Measurements from ENCODE around the gene NATD1.

Gene NATD1

GRCh38 chr17:21252796-21253645 is at the start of gene NATD1:
TSS of gene NATD1 (minus strand) at chr17:21253410. CDS start at chr17:21253264, 146 bp downstream.
- peak within 1 kb of the TSS; percentile 88 for H3K4me3 ChIP-seq (ENCODE audit: low read length)
- H3K9ac ChIP-seq (ENCODE audit: low read length): peak within 1 kb of the TSS; percentile 91
- no peaks in the 10 kb centered on the region for H3K27me3 ChIP-seq (replicated peaks; ENCODE audit: control insufficient read depth, insufficient read depth, low read length)
- H3K9me3 ChIP-seq (ENCODE audit: control insufficient read depth, low read length): no peaks in the 10 kb centered on the region
- peak; percentile 93 for DNase-seq (ENCODE audit: low read depth)
- H3K4me1 ChIP-seq (ENCODE audit: control insufficient read depth, insufficient read depth, low read length): peaks cover 31% of the 10 kb centered on the region
- H3K36me3 ChIP-seq (ENCODE audit: control insufficient read depth, insufficient read depth, low read length, severe bottlenecking): no peaks in the 10 kb centered on the region

GRCh38 chr17:21301593-21302550 is 48.7 kb upstream of the NATD1 start:
- Histone ChIP-seq H3K4me1 (ENCODE audit: control insufficient read depth, insufficient read depth, low read length) (peaks cover 7% of the 10 kb centered on the region), H3K36me3 (ENCODE audit: control insufficient read depth, insufficient read depth, low read length, severe bottlenecking) (peaks cover 78% of the 10 kb centered on the region), H3K9ac (ENCODE audit: low read length) (no peak overlapping the region), H3K9me3 (ENCODE audit: control insufficient read depth, low read length) (no peaks in the 10 kb centered on the region), H3K27me3 (replicated peaks; ENCODE audit: control insufficient read depth, insufficient read depth, low read length) (no peaks in the 10 kb centered on the region), H3K4me3 (ENCODE audit: low read length) (no peak overlapping the region)
- DNase-seq (ENCODE audit: low read depth): no peak

- peaks cover 8% of the 10 kb centered on the region for H3K4me1 ChIP-seq (ENCODE audit: control insufficient read depth, insufficient read depth, low read length)
- no peak overlapping the region for H3K4me3 ChIP-seq (ENCODE audit: low read length)
- no peaks in the 10 kb centered on the region for H3K9me3 ChIP-seq (ENCODE audit: control insufficient read depth, low read length)
- no peaks in the 10 kb centered on the region for H3K27me3 ChIP-seq (replicated peaks; ENCODE audit: control insufficient read depth, insufficient read depth, low read length)
- DNase-seq (ENCODE audit: low read depth): no peak
- H3K36me3 ChIP-seq (ENCODE audit: control insufficient read depth, insufficient read depth, low read length, severe bottlenecking): peaks cover 68% of the 10 kb centered on the region
- no peak overlapping the region for H3K9ac ChIP-seq (ENCODE audit: low read length)
These were observed 47.7 kb upstream of the NATD1 start for GRCh38 chr17:21300601-21301571.

GRCh38 chr17:21299981-21300600 is 46.9 kb upstream of the NATD1 start:
- Histone ChIP-seq H3K4me3 (ENCODE audit: low read length) (no peak overlapping the region), H3K27me3 (replicated peaks; ENCODE audit: control insufficient read depth, insufficient read depth, low read length) (no peaks in the 10 kb centered on the region), H3K36me3 (ENCODE audit: control insufficient read depth, insufficient read depth, low read length, severe bottlenecking) (peaks cover 63% of the 10 kb centered on the region), H3K9ac (ENCODE audit: low read length) (no peak overlapping the region), H3K4me1 (ENCODE audit: control insufficient read depth, insufficient read depth, low read length) (peaks cover 8% of the 10 kb centered on the region), H3K9me3 (ENCODE audit: control insufficient read depth, low read length) (no peaks in the 10 kb centered on the region)
- no peak for DNase-seq (ENCODE audit: low read depth)

GRCh38 chr17:21298983-21299519 is 45.8 kb upstream of the NATD1 start:
- Histone ChIP-seq H3K36me3 (ENCODE audit: control insufficient read depth, insufficient read depth, low read length, severe bottlenecking) (peaks cover 62% of the 10 kb centered on the region), H3K9me3 (ENCODE audit: control insufficient read depth, low read length) (no peaks in the 10 kb centered on the region), H3K4me1 (ENCODE audit: control insufficient read depth, insufficient read depth, low read length) (peaks cover 8% of the 10 kb centered on the region), H3K27me3 (replicated peaks; ENCODE audit: control insufficient read depth, insufficient read depth, low read length) (no peaks in the 10 kb centered on the region), H3K4me3 (ENCODE audit: low read length) (no peak overlapping the region), H3K9ac (ENCODE audit: low read length) (no peak overlapping the region)
- no peak for DNase-seq (ENCODE audit: low read depth)

- H3K4me1 ChIP-seq (ENCODE audit: control insufficient read depth, insufficient read depth, low read length): peaks cover 8% of the 10 kb centered on the region
- DNase-seq (ENCODE audit: low read depth): no peak
- H3K9me3 ChIP-seq (ENCODE audit: control insufficient read depth, low read length): no peaks in the 10 kb centered on the region
- H3K4me3 ChIP-seq (ENCODE audit: low read length): no peak overlapping the region
- H3K27me3 ChIP-seq (replicated peaks; ENCODE audit: control insufficient read depth, insufficient read depth, low read length): no peaks in the 10 kb centered on the region
- H3K9ac ChIP-seq (ENCODE audit: low read length): no peak overlapping the region
- H3K36me3 ChIP-seq (ENCODE audit: control insufficient read depth, insufficient read depth, low read length, severe bottlenecking): peaks cover 55% of the 10 kb centered on the region
These were observed 45.1 kb upstream of the NATD1 start for GRCh38 chr17:21298056-21298982.

GRCh38 chr17:21297597-21297996 is 44.4 kb upstream of the NATD1 start:
- Histone ChIP-seq H3K9ac (ENCODE audit: low read length) (peak overlapping the region; percentile 10), H3K9me3 (ENCODE audit: control insufficient read depth, low read length) (no peaks in the 10 kb centered on the region), H3K36me3 (ENCODE audit: control insufficient read depth, insufficient read depth, low read length, severe bottlenecking) (peaks cover 51% of the 10 kb centered on the region), H3K4me3 (ENCODE audit: low read length) (no peak overlapping the region), H3K4me1 (ENCODE audit: control insufficient read depth, insufficient read depth, low read length) (peaks cover 8% of the 10 kb centered on the region), H3K27me3 (replicated peaks; ENCODE audit: control insufficient read depth, insufficient read depth, low read length) (no peaks in the 10 kb centered on the region)
- no peak for DNase-seq (ENCODE audit: low read depth)

- no peak for DNase-seq (ENCODE audit: low read depth)
- peaks cover 49% of the 10 kb centered on the region for H3K36me3 ChIP-seq (ENCODE audit: control insufficient read depth, insufficient read depth, low read length, severe bottlenecking)
These were observed 43.9 kb upstream of the NATD1 start for GRCh38 chr17:21297026-21297520.

More at GRCh38 chr17:21297026-21297520, 43.9 kb upstream of the NATD1 start:
- no peak overlapping the region for H3K9ac ChIP-seq (ENCODE audit: low read length)
- no peaks in the 10 kb centered on the region for H3K27me3 ChIP-seq (replicated peaks; ENCODE audit: control insufficient read depth, insufficient read depth, low read length)
- peaks cover 8% of the 10 kb centered on the region for H3K4me1 ChIP-seq (ENCODE audit: control insufficient read depth, insufficient read depth, low read length)
- no peaks in the 10 kb centered on the region for H3K9me3 ChIP-seq (ENCODE audit: control insufficient read depth, low read length)
- H3K4me3 ChIP-seq (ENCODE audit: low read length): no peak overlapping the region
